Liver (tissue), 9 donors: ENCODE measurements around the gene IL22RA1. TPM values are rescaled to one million over a fixed set of nuclear protein-coding genes. Genes with fewer than 3 reads are reported as not detected.

Experiments used
- DNase-seq: peaks from one replicate; pipeline ENCODE4 v3.0.0-alpha.2; 2017; ENCODE audit warnings: low spot score
- H3K27ac ChIP-seq, 2 donors: one replicate each; pipeline ENCODE4 v1.7.0; 2013; ENCODE audit warnings: inconsistent platforms in 2 of 2, low read length in 2 of 2, control low read depth in 1 of 2, low read depth in 1 of 2, mild to moderate bottlenecking in 1 of 2
- H3K27me3 ChIP-seq, 4 donors: one replicate each; pipeline versions ENCODE4 v1.6.1 to v1.7.0; 2013; ENCODE audit warnings: low read length in 3 of 4, inconsistent platforms in 1 of 4, mild to moderate bottlenecking in 1 of 4, moderate library complexity in 1 of 4; ENCODE audit not compliant: control insufficient read depth in 4 of 4, insufficient read depth in 4 of 4
- H3K36me3 ChIP-seq, 4 donors: one replicate each; pipeline versions ENCODE4 v1.6.1 to v1.7.0; 2013; ENCODE audit warnings: low read length in 3 of 4, mild to moderate bottlenecking in 3 of 4, low read depth in 1 of 4, moderate library complexity in 1 of 4; ENCODE audit not compliant: control insufficient read depth in 4 of 4, insufficient read depth in 3 of 4
- H3K4me1 ChIP-seq, 4 donors: one replicate each; pipeline versions ENCODE4 v1.6.1 to v1.7.0; 2013; ENCODE audit warnings: low read length in 3 of 4, mild to moderate bottlenecking in 3 of 4, moderate library complexity in 1 of 4; ENCODE audit not compliant: control insufficient read depth in 4 of 4, insufficient read depth in 4 of 4
- H3K4me3 ChIP-seq, 3 donors: one replicate each; pipeline versions ENCODE4 v1.6.1 to v1.7.0; 2013; ENCODE audit warnings: low read length in 3 of 3, control low read depth in 1 of 3, low read depth in 1 of 3, mild to moderate bottlenecking in 1 of 3
- H3K9ac ChIP-seq, 2 donors: one replicate each; pipeline ENCODE4 v1.7.0; 2013; ENCODE audit warnings: low read length in 2 of 2, mild to moderate bottlenecking in 2 of 2, moderate library complexity in 2 of 2, control low read depth in 1 of 2, low read depth in 1 of 2
- H3K9me3 ChIP-seq, 4 donors: one replicate each; pipeline versions ENCODE4 v1.6.1 to v1.7.0; 2013; ENCODE audit warnings: low read length in 3 of 4; ENCODE audit not compliant: control insufficient read depth in 4 of 4
- ATF3 ChIP-seq: IDR thresholded peaks from 2 replicates; pipeline ENCODE4 v1.6.1; 2016; ENCODE audit warnings: antibody characterized with exemption
- EGR1 ChIP-seq, 2 donors: IDR thresholded peaks; 2 replicates each; pipeline ENCODE4 v1.6.1; 2016 to 2018; ENCODE audit warnings: antibody characterized with exemption in 2 of 2, low read depth in 2 of 2
- FOXA1 ChIP-seq: IDR thresholded peaks from 2 replicates; pipeline ENCODE4 v1.6.1; 2016; ENCODE audit warnings: antibody characterized with exemption
- FOXA2 ChIP-seq: IDR thresholded peaks from 2 replicates; pipeline ENCODE4 v1.6.1; 2016; ENCODE audit warnings: antibody characterized with exemption
- GABPA ChIP-seq, 2 donors: IDR thresholded peaks in 1 of 2; conservative IDR thresholded peaks in 1 of 2; 2 replicates each; pipeline ENCODE4 v1.6.1; 2016; ENCODE audit warnings: antibody characterized with exemption in 2 of 2, mild to moderate bottlenecking in 1 of 2, moderate library complexity in 1 of 2
- HNF4A ChIP-seq, 2 donors: conservative IDR thresholded peaks; 2 replicates each; pipeline ENCODE4 v1.6.1; 2016; ENCODE audit warnings: antibody characterized with exemption in 2 of 2, mild to moderate bottlenecking in 2 of 2
- HNF4G ChIP-seq: IDR thresholded peaks from 2 replicates; pipeline ENCODE4 v1.6.1; 2016; ENCODE audit warnings: antibody characterized with exemption
- JUND ChIP-seq, 2 donors: IDR thresholded peaks; 2 replicates each; pipeline ENCODE4 v1.6.1; 2016; ENCODE audit warnings: antibody characterized with exemption in 2 of 2
- NR2F2 ChIP-seq: IDR thresholded peaks from 2 replicates; pipeline ENCODE4 v1.6.1; 2016; ENCODE audit warnings: antibody characterized with exemption
- RAD21 ChIP-seq, 2 donors: IDR thresholded peaks; 2 replicates each; pipeline ENCODE4 v1.6.1; 2016; ENCODE audit warnings: antibody characterized with exemption in 2 of 2, mild to moderate bottlenecking in 2 of 2
- RXRA ChIP-seq, 2 donors: IDR thresholded peaks; 2 replicates each; pipeline ENCODE4 v1.6.1; 2017 to 2018; ENCODE audit warnings: antibody characterized with exemption in 2 of 2, mild to moderate bottlenecking in 1 of 2
- SP1 ChIP-seq: IDR thresholded peaks from 2 replicates; pipeline ENCODE4 v1.6.1; 2018; ENCODE audit warnings: antibody characterized with exemption, mild to moderate bottlenecking
- TAF1 ChIP-seq: conservative IDR thresholded peaks from 2 replicates; pipeline ENCODE4 v1.6.1; 2016; ENCODE audit warnings: antibody characterized with exemption, mild to moderate bottlenecking
- YY1 ChIP-seq: IDR thresholded peaks from 2 replicates; pipeline ENCODE4 v1.6.1; 2016; ENCODE audit warnings: antibody characterized with exemption, mild to moderate bottlenecking
- ZBTB33 ChIP-seq: IDR thresholded peaks from 2 replicates; pipeline ENCODE4 v1.6.1; 2016; ENCODE audit warnings: antibody characterized with exemption
- WGBS: extraction: QIAGEN DNeasy Blood & Tissue Kit; methylation state at CpG from one replicate; pipeline ENCODE4 v1.1.7; 2013; 5-methylcytosine and 5-hydroxymethylcytosine counted together
- polyA plus RNA-seq, 2 donors: library from polyadenylated mRNA; stranded (reverse) in 1 of 2; unstranded in 1 of 2; fragments of 200-250 nt in 1 of 2; fragments of >200 nt in 1 of 2; fragmentation: Nextera tagmentation in 1 of 2; extraction: Ambion mirVana in 1 of 2; gene quantifications; one replicate each; pipeline versions ENCODE4 v1.2.1 to v1.2.3, GENCODE V29; 2013 to 2015
- total RNA-seq, 2 donors: library from RNA; depleted of rRNA; stranded (reverse); fragments of >200 nt; gene quantifications; one replicate each; pipeline ENCODE4 v1.2.3, GENCODE V29; 2014
- TF ChIP-seq, protein P1 (sequence below): fragments of 150-350 bp; IDR thresholded peaks from 2 replicates; pipeline ENCODE4 v1.5.1; 2017; ENCODE audit warnings: improper control_type of control experiment, low read depth, low read length; ENCODE audit not compliant: missing input control
- TF ChIP-seq, protein P2 (sequence below): IDR thresholded peaks from 2 replicates; pipeline ENCODE4 v1.6.1; 2016; ENCODE audit warnings: antibody characterized with exemption, mild to moderate bottlenecking
- donor health status: healthy.
- donor health status: healthy.
- donor health status: healthy.
- donor health status: healthy.
- donor health status: healthy.

Gene IL22RA1
- total and polyA plus RNA-seq, 4 donors, result 2.1 to 4.5 (median 3.4) TPM

- no peak for TF ChIP-seq ATF3
- TF ChIP-seq ZBTB33, result no peak
- TF ChIP-seq HNF4A (conservative IDR thresholded peaks at IDR 0.05), result no peak
These were observed 43.7 kb upstream of the IL22RA1 start (continued) for GRCh38 chr1:24186711-24186992.

GRCh38 chr1:24186031-24186710, 43.2 kb upstream of the IL22RA1 start:
- WGBS, result 42% methylated on average over 13 of the region's 13 CpGs
- no peak for TF ChIP-seq NR2F2
- TF ChIP-seq FOXA2, result no peak
- no peak for TF ChIP-seq SP1
- no peak for TF ChIP-seq JUND (IDR thresholded peaks at IDR 0.05)
- TF ChIP-seq, protein P1, sequence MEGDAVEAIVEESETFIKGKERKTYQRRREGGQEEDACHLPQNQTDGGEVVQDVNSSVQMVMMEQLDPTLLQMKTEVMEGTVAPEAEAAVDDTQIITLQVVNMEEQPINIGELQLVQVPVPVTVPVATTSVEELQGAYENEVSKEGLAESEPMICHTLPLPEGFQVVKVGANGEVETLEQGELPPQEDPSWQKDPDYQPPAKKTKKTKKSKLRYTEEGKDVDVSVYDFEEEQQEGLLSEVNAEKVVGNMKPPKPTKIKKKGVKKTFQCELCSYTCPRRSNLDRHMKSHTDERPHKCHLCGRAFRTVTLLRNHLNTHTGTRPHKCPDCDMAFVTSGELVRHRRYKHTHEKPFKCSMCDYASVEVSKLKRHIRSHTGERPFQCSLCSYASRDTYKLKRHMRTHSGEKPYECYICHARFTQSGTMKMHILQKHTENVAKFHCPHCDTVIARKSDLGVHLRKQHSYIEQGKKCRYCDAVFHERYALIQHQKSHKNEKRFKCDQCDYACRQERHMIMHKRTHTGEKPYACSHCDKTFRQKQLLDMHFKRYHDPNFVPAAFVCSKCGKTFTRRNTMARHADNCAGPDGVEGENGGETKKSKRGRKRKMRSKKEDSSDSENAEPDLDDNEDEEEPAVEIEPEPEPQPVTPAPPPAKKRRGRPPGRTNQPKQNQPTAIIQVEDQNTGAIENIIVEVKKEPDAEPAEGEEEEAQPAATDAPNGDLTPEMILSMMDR, result no peak
- no peak for TF ChIP-seq TAF1
- TF ChIP-seq, protein P2, sequence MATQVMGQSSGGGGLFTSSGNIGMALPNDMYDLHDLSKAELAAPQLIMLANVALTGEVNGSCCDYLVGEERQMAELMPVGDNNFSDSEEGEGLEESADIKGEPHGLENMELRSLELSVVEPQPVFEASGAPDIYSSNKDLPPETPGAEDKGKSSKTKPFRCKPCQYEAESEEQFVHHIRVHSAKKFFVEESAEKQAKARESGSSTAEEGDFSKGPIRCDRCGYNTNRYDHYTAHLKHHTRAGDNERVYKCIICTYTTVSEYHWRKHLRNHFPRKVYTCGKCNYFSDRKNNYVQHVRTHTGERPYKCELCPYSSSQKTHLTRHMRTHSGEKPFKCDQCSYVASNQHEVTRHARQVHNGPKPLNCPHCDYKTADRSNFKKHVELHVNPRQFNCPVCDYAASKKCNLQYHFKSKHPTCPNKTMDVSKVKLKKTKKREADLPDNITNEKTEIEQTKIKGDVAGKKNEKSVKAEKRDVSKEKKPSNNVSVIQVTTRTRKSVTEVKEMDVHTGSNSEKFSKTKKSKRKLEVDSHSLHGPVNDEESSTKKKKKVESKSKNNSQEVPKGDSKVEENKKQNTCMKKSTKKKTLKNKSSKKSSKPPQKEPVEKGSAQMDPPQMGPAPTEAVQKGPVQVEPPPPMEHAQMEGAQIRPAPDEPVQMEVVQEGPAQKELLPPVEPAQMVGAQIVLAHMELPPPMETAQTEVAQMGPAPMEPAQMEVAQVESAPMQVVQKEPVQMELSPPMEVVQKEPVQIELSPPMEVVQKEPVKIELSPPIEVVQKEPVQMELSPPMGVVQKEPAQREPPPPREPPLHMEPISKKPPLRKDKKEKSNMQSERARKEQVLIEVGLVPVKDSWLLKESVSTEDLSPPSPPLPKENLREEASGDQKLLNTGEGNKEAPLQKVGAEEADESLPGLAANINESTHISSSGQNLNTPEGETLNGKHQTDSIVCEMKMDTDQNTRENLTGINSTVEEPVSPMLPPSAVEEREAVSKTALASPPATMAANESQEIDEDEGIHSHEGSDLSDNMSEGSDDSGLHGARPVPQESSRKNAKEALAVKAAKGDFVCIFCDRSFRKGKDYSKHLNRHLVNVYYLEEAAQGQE, result no peak
- no peak for TF ChIP-seq YY1
- no peak for TF ChIP-seq HNF4A (conservative IDR thresholded peaks at IDR 0.05)
- no peak for TF ChIP-seq EGR1 (IDR thresholded peaks at IDR 0.05; ENCODE audit: low read depth in 2 of 2)
- TF ChIP-seq GABPA (IDR thresholded peaks at IDR 0.05 in 1 of 2, conservative IDR thresholded peaks at IDR 0.05 in 1 of 2), result no peak
- TF ChIP-seq RAD21 (IDR thresholded peaks at IDR 0.05), result no peak
- TF ChIP-seq HNF4G, result no peak
- TF ChIP-seq ZBTB33, result no peak
- no peak for TF ChIP-seq FOXA1
- no peak for TF ChIP-seq ATF3
- TF ChIP-seq RXRA (IDR thresholded peaks at IDR 0.05), result no peak
- H3K36me3 ChIP-seq, result no peaks in the 10 kb centered on the region
- no peak for DNase-seq
- H3K27me3 ChIP-seq, result no peaks in the 10 kb centered on the region
- H3K27ac ChIP-seq, result peak overlapping the region; percentile 82 to 84
- peak overlapping the region; percentile 51 to 83 (median 66) for H3K4me3 ChIP-seq
- H3K4me1 ChIP-seq, result peaks cover 20 to 65% (median 44%) of the 10 kb centered on the region in 4 donors
- peak overlapping the region; percentile 24 to 57 for H3K9ac ChIP-seq
- no peaks in the 10 kb centered on the region for H3K9me3 ChIP-seq
